ENCODE data around the gene NPIPA3.
"Not testable (repeated sequence)": the region's sequence is repeated elsewhere in the genome, so short reads cannot be mapped to it uniquely, and the experiment has no call there.

Gene NPIPA3

GRCh38 chr16:14742273-14743128 is 39.3 kb downstream of the NPIPA3 start, which contains the start of gene NPIPA2:
TSS of gene NPIPA2 (plus strand) at chr16:14742533. CDS start at chr16:14748066, 5,533 bp downstream.
- DNase-seq (ENCODE audit: low spot score) = not testable (repeated sequence)

- DNase-seq (ENCODE audit: low spot score) = not testable (repeated sequence)
Observed at GRCh38 chr16:14773654-14774053, 70.4 kb downstream of the NPIPA3 start.

DNA sequence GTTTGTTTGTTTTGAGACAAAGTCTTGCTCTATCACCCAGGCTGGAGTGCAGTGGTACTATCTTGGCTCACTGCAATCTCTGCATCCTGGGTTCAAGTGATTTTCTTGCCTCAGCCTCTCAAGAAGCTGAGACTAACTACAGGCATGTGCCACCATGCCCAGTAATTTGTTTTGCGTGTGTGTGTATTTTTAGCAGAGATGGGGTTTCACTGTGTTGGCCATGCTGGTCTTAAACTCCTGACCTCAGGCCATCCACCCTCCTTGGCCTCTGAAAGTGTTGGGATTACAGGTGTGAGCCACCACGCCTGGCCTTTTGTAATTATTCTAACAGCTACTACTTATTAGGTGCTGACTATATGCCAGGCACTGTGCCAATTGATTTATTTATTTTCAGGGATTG is 72.4 kb downstream of the NPIPA3 start:
- DNase-seq (ENCODE audit: low spot score) = not testable (repeated sequence)
